ES-I3 (cell line): ENCODE results near the gene ENPP7.

Experiments used
- H3K36me3 ChIP-seq: 2 replicates; pipeline ENCODE4 v1.6.1; 2013; ENCODE audit warnings: mild to moderate bottlenecking, low read length, control low read depth, moderate library complexity; ENCODE audit not compliant: insufficient read depth
- H3K4me1 ChIP-seq: 2 replicates; pipeline ENCODE4 v1.6.1; 2013; ENCODE audit warnings: mild to moderate bottlenecking, control low read depth, low read length; ENCODE audit not compliant: insufficient read depth
- H3K9ac ChIP-seq: 2 replicates; pipeline ENCODE4 v1.6.1; 2013; ENCODE audit warnings: low read depth, mild to moderate bottlenecking, low read length, moderate library complexity
- H3K9me3 ChIP-seq: 2 replicates; pipeline ENCODE4 v1.6.1; 2013; ENCODE audit warnings: mild to moderate bottlenecking, low read length, moderate library complexity; ENCODE audit not compliant: control insufficient read depth, insufficient read depth

Gene ENPP7

GRCh38 chr17:79696610-79696982 lies 34.1 kb upstream of the ENPP7 start:
- Histone ChIP-seq H3K9ac (no peak overlapping the region), H3K4me1 (peaks cover 9% of the 10 kb centered on the region), H3K36me3 (no peaks in the 10 kb centered on the region), H3K9me3 (no peaks in the 10 kb centered on the region)

- Histone ChIP-seq H3K4me1 (no peaks in the 10 kb centered on the region; the same call in 1 of the 2 replicates), H3K9ac (no peak overlapping the region), H3K36me3 (no peaks in the 10 kb centered on the region), H3K9me3 (no peaks in the 10 kb centered on the region)
Measured at GRCh38 chr17:79698146-79698846, 32.4 kb upstream of the ENPP7 start.

- Histone ChIP-seq H3K9ac (no peak overlapping the region), H3K36me3 (no peaks in the 10 kb centered on the region), H3K9me3 (no peaks in the 10 kb centered on the region), H3K4me1 (no peaks in the 10 kb centered on the region; the same call in 1 of the 2 replicates)
Measured at GRCh38 chr17:79699386-79700036, 31.2 kb upstream of the ENPP7 start.

- no peaks in the 10 kb centered on the region; the same call in 1 of the 2 replicates for H3K4me1 ChIP-seq
- H3K9ac ChIP-seq = no peak overlapping the region
- H3K9me3 ChIP-seq = no peaks in the 10 kb centered on the region
- no peaks in the 10 kb centered on the region for H3K36me3 ChIP-seq
Measured at GRCh38 chr17:79700592-79700991, 30.2 kb upstream of the ENPP7 start.

GRCh38 chr17:79702034-79702433 lies 28.7 kb upstream of the ENPP7 start:
- H3K36me3 ChIP-seq = no peaks in the 10 kb centered on the region
- H3K9ac ChIP-seq = no peak overlapping the region
- H3K9me3 ChIP-seq = no peaks in the 10 kb centered on the region
- H3K4me1 ChIP-seq = no peaks in the 10 kb centered on the region; the same call in 1 of the 2 replicates

- H3K9me3 ChIP-seq = no peaks in the 10 kb centered on the region
- H3K4me1 ChIP-seq = peaks cover 1% of the 10 kb centered on the region; the same call in 1 of the 2 replicates
- no peak overlapping the region for H3K9ac ChIP-seq
- no peaks in the 10 kb centered on the region for H3K36me3 ChIP-seq
Measured at GRCh38 chr17:79702550-79703236, 28.1 kb upstream of the ENPP7 start.

GRCh38 chr17:79704691-79705090 lies 26.1 kb upstream of the ENPP7 start:
- peaks cover 10% of the 10 kb centered on the region; the same call in 1 of the 2 replicates for H3K4me1 ChIP-seq
- H3K36me3 ChIP-seq = no peaks in the 10 kb centered on the region
- no peak overlapping the region for H3K9ac ChIP-seq
- H3K9me3 ChIP-seq = no peaks in the 10 kb centered on the region

- Histone ChIP-seq H3K4me1 (peaks cover 10% of the 10 kb centered on the region; the same call in 1 of the 2 replicates), H3K9ac (no peak overlapping the region), H3K9me3 (no peaks in the 10 kb centered on the region), H3K36me3 (no peaks in the 10 kb centered on the region)
Measured at GRCh38 chr17:79705674-79706073, 25.1 kb upstream of the ENPP7 start.

- H3K9ac ChIP-seq = no peak overlapping the region
- no peaks in the 10 kb centered on the region for H3K9me3 ChIP-seq
- H3K36me3 ChIP-seq = no peaks in the 10 kb centered on the region
- peaks cover 10% of the 10 kb centered on the region; the same call in 1 of the 2 replicates for H3K4me1 ChIP-seq
Measured at GRCh38 chr17:79706931-79707850, 23.6 kb upstream of the ENPP7 start.

GRCh38 chr17:79707931-79708891 lies 22.5 kb upstream of the ENPP7 start:
- peaks cover 10% of the 10 kb centered on the region; the same call in 1 of the 2 replicates for H3K4me1 ChIP-seq
- no peaks in the 10 kb centered on the region for H3K9me3 ChIP-seq
- no peak overlapping the region; the same call in 1 of the 2 replicates for H3K9ac ChIP-seq

GRCh38 chr17:79711715-79712305 lies 18.9 kb upstream of the ENPP7 start:
- Histone ChIP-seq H3K9me3 (no peaks in the 10 kb centered on the region), H3K9ac (no peak overlapping the region), H3K4me1 (peaks cover 10% of the 10 kb centered on the region; the same call in 1 of the 2 replicates), H3K36me3 (no peaks in the 10 kb centered on the region)

More at GRCh38 chr17:79707931-79708891, 22.5 kb upstream of the ENPP7 start:
- H3K36me3 ChIP-seq = no peaks in the 10 kb centered on the region

- Histone ChIP-seq H3K9me3 (no peaks in the 10 kb centered on the region), H3K36me3 (no peaks in the 10 kb centered on the region), H3K9ac (no peak overlapping the region), H3K4me1 (peaks cover 1% of the 10 kb centered on the region; the same call in 1 of the 2 replicates)
Measured at GRCh38 chr17:79713391-79713790, 17.4 kb upstream of the ENPP7 start.
